Erythroblast (primary cell): Measurements from ENCODE around the gene DHX34.
A peak's percentile ranks its signal among the peaks of the same experiment; 100 is the strongest.
"Not testable (repeated sequence)": the region's sequence is repeated elsewhere in the genome, so short reads cannot be mapped to it uniquely, and the experiment has no call there.

Experiments
- DNase-seq, 2 experiments: peaks; one replicate each; lab custom pipeline; 2025; lab: John Stamatoyannopoulos, UW
- GATA1 ChIP-seq: IDR thresholded peaks from 2 replicates; pipeline ENCODE4 v1.6.1; 2011; ENCODE audit warnings: low read depth, mild to moderate bottlenecking, control low read depth, low read length, moderate library complexity
- POLR2A ChIP-seq: IDR thresholded peaks from 2 replicates; pipeline ENCODE4 v1.6.1; 2011; ENCODE audit warnings: mild to moderate bottlenecking, low read length

DHX34 gene

DNA sequence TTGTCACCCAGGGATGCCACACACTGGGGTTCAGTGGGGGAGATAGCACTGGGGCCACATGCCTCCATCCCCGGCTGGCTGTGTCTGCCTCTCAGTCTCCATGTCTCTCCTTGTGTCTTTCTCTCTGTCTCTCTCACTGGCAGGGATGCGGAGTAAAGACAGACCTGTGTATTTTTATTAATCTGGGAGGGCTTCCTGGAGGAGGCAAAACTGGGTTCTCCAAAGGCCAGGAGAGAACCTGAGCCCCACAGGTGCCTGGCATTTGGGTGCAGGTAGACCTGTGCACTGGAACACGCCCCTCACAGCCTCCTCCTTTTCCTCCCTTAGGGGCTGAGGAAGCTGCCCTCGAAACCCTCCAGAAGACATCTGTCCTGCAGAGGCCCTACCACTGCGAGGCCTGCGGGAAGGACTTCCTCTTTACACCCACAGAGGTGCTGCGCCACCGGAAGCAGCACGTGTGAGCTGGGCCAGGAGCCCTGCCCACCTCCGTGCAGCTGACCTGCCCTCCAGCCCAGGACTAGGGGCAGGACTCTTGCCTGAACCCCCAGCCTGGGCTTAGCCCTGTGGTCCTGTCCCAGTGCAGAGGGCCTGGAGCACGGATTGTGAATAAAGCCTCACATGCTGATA, 32.7 kb downstream of the DHX34 start:
- TF ChIP-seq POLR2A, result no peak
- no peak for TF ChIP-seq GATA1
- DNase-seq, result no peak

DNA sequence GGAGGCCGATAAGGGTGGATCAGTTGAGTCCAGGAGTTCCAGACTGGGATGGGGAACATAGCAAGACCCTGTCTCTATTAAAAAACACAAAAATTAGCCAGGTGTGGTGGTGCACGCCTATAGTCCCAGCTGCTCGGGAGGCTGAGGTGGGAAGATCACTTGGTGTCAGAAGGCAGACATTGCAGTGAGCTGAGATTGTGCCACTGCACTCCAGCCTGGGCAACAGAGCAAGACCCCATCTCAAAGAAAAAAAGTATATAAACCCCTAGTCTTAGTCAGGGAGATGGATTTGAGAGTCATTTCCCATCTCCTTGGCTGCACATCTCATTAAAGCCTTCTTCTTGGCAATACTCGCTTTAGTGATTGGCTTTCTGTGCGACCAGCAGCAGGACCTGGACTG, 34.8 kb downstream of the DHX34 start:
- DNase-seq, result not testable (repeated sequence)

DNA sequence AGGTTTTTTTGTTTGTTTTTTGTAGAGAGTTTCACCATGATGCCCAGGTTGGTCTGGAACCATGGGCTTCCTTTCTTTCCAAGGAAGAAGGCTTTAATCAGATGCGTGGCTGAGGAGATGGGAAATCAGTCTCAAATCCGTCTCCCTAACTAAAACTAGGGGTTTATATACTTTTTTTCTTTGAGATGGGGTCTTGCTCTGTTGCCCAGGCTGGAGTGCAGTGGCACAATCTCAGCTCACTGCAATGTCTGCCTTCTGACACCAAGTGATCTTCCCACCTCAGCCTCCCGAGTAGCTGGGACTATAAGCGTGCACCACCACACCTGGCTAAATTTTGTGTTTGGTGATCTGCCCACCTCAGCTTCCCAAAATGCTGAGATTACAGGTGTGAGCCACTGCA, 35.4 kb downstream of the DHX34 start:
- DNase-seq, result not testable (repeated sequence)

DNA sequence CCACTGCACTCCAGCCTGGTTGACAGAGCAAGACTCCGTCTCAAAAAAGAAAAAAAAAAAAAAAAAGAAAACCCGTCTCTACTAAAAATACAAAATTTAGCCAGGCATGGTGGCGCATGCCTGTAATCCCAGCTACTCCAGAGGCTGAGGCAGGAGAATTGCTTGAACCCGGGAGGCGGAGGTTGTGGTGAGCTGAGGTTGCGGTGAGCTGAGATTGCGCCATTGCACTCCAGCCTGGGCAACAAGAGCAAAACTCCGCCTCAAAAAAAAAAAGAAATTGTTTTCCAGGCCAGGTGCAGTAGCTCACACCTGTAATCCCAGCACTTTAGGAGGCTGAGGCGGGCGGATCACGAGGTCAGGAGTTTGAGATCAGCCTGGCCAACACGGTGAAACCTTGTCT, 37.5 kb downstream of the DHX34 start:
- not testable (repeated sequence) for DNase-seq

DNA sequence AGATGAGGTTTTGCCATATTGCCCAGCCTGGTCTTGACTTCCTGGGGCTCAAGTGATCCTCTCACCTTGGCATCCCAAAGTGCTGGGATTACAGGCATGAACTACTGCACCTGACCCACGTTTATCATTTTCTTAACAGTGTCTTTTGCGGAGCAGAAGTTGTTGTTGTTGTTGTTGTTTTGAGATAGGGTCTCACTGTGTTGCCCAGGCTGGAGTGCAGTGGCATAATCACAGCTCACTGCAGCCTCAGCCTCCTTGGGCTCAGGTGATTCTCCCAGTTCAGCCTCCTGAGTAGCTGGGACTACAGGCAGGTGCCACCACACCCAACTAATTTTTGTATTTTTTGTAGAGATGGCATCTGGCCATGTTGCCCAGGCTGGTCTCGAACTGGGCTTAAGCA, 38.5 kb downstream of the DHX34 start:
- DNase-seq, result not testable (repeated sequence)

DNA sequence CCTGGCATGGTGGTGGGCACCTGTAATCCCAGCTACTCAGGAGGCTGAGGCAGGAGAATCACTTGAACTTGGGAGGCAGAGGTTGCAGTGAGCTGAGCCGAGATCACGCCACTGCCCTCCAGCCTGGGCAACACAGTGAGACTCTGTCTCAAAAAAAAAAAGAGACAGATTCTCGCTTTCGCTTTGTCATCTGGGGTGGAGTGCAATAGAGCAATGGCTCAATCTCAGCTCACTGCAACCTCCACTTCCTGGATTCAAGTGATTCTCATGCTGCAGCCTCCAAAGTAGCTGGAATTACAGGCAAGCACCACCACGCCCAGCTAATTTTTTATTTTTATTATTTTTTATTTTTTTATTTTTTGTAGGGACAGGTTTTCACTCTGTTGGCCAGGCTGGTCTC, 39.6 kb downstream of the DHX34 start:
- DNase-seq, result peak in 1 of 2 experiments; percentile 26

DNA sequence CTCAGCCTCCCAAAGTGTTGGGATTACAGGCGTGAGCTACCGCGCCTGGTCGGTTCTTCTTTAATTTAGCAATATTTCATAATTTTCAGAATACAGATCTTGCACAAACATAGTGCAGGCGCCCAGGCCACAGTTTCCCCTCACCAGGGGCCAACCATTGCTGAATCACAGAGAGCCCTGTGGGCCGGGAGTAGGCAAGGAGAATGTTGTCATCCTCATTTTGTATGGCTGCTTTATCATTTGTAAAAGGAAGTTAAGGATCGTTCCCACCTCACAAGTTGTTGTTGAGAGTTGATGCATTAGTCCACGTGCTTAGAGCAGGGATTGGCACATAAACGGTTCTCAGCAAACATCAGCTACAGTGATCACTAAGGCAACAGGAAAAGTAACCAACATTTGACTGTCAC, 40.0 kb downstream of the DHX34 start:
- no peak for DNase-seq
- no peak for TF ChIP-seq POLR2A
- no peak for TF ChIP-seq GATA1

DNA sequence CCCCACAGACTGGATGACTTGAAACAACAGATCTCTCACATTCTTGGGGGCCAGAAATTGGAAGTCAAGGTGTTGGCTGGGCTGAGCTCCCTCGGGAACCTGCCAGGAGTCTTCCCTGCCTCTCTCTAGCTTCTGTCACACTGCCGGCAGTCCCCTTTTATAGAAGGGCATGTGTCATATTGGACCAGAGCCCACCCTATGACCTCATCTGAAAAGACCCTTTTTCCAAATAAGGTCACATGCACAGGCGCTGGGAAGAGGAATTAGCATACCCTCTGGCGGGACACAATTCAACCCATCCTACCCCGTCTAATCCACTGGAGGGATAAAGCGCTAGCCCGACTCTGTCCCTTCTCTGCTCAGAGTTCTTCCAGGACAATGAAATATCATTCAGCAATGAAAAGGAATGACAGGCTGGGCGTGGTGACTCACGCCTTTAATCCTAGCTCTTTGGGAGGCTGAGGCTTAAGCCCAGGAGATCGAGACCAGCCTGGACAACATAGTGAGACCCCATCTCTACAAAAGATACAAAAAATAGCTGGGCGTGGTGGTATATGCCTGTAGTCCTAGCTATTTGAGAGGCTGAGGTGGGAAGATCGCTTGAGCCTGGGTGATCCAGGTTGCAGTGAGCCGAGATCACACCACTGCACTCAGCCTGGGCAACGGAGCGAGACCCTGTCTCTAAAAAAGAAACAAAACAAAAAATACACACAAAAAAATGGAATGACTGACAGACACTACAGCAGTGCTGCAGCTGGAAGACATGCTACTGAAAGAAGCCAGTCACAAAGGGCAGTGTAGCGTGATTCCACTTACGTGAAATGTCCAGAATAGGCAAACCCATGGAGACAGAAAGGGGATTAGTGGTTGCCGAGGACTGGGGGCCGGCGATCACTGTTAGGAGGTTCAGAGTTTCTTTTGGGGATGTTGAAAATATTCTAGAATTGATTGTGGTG, 41.7 kb downstream of the DHX34 start:
- no peak for DNase-seq
- TF ChIP-seq POLR2A (no peak), GATA1 (no peak)

DNA sequence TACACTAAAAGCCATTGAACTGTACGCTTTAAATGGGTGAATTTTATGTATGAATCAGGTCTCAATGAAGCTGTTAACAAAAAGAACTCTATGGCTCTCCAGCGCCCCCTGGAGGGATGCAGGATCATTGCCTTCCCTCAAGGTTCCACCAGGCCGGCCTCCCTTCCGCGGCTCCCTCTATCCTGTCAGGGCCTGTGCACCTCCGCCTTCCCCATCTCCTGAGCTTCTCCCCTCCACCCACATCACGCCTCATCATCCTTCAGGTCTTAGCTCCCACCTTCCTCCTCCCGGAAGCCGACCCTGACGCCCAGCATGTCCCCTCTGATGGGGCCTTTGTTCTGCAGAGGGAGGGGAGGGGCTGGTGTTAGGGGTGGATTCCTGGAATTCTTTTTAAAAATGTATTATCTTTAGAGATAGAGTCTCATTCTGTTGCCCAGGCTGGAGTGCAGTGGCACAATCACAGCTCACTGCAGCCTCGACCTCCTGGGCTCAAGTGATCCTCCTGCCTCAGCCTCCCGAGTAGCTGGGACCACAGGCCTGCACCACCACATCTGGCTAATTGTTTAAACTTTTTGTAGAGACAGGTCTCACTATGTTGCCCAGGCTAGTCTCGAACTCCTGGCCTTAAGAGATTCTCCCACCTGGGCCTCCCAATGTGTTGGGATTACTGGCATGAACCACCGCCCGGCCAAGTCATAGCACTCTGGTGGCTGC, 42.6 kb downstream of the DHX34 start:
- peak; percentile 75 to 90 for DNase-seq
- no peak for TF ChIP-seq POLR2A
- TF ChIP-seq GATA1, result no peak

DNA sequence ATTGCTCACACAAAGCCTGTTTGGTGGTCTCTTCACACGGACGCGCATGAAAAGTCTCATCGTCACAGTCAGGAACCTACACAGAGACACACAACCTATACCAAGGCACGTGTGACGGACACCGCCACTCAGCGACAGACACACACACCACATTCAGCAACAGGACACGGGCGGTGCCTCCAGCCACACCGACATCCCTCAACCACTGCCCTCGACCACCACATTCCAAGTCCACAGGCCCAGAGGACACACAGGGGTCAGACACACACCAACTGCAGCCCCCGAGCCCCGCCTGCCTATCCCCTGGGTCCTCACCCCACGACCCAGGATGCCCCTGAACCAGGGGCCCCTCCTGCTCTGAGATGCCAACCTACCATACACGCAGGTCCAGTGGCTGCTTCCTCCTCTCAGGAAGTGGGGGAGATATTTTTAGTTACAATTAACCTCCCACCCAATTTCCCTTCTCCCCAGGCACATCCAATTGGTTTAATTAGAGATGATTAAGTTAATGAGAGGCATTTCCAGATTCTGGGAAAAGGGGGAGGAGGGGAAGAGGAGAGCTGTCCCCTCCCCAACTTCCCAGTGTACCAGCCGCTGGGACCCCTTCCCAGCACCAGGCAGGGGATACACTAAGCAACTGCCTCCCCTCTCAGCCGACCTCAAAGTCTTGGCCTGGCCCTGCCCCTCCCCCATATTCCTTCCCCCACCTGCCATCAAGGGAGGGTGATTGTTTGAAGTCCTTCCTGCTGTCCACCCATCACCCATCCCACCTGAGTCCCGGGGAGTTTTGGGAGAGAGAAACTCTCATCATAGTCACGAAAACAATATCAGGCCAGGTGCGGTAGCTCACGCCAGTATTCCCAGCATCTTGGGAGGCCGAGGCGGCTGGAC, 49.8 kb downstream of the DHX34 start:
- DNase-seq, result no peak
- TF ChIP-seq GATA1 (no peak), POLR2A (no peak)

DNA sequence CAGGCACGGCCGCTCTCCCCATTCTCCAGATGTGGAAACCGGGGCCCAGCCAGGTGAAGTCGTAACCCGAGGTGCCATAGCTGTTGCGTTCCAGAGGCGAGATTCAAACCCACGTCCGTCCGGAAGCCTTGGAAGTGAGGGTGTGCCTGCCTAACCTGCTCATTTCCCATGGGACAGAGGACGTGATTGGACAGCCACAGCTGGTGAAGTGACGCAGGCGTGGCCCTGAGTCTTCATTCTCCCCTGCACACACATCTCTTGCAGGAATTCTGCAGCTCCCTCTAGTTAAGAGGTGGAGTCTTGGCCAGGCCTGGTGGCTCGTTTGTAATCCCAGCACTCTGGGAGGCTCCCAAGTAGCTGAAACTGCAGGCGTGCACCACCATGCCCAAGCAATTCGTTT, 53.4 kb downstream of the DHX34 start:
- DNase-seq, result no peak
- TF ChIP-seq POLR2A (no peak), GATA1 (no peak)

DNA sequence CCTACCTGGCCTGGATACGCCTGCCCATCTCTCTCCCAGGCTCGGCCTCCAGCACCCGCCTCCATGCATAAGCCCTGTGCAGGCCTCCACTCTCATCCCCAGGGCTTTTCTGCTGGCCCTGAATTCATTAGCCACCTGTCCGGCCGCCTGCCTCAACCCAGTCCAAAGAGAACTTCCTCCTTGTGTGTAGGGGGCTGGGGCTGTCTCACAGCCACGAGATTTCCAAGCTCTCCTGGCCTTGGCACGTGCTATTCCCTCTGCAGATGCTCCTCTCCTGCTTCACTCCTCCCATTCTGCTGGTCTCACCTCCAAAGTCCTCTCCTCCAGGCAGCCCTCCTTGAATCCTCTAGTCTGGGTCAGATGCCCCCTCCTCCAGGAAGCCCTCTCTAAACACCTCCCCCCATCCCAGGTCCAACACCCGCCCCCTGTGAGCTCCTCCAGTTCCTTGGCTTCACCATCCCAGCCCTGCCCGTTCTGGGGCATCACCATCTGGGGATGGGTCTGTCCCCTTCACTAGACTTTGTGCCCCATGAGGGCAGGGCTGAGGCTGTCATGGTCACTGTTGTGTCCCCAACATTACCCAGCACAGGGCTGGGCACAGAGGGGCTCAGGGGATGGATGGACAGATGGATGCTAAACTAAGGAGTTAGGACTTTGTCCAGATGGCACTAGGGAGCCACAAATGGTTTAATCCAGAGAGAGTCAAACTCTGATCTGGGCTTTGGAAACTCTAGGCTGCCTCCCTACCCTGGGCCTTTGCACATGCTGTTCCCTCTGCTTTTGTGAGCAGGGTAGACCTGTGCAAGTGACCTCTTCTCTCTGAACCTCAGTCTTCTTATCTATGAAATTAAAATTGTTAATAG, 55.5 kb downstream of the DHX34 start:
- no peak for TF ChIP-seq POLR2A
- TF ChIP-seq GATA1, result no peak
- DNase-seq, result no peak

DNA sequence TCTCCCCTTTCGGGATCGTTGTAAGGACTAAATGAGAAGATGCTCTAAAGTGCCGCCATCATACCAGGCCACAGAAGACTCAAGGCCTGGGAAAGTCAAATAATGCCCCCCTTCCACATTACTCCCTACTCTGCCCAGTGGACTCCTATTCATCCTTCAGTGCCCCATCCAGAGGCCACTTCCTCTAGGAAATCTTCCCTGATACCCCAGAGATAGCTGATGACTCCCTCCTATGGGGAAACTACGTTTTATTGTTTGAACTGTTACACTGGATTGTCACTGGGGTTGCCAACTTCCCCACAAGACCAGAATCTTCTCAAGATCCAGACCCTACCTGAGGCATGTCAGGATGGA, 56.1 kb downstream of the DHX34 start:
- no peak for TF ChIP-seq POLR2A
- no peak for TF ChIP-seq GATA1
- DNase-seq, result no peak
